H1 (cell line): ENCODE results near the gene SLC22A15. TPM values are rescaled to one million over a fixed set of nuclear protein-coding genes. Genes with fewer than 3 reads are reported as not detected.

Experiments
- ATF3 ChIP-seq: IDR thresholded peaks from 2 replicates; pipeline ENCODE4 v1.6.1; 2011; ENCODE audit warnings: low read depth, mild to moderate bottlenecking, low read length; ENCODE audit not compliant: insufficient read depth
- PHF8 ChIP-seq: fragments of 200-600 bp; sonication (generic); conservative IDR thresholded peaks from 2 replicates; pipeline ENCODE4 v1.7.1; 2012; ENCODE audit warnings: low read depth, mild to moderate bottlenecking, inconsistent platforms, low read length, moderate library complexity
- RAD21 ChIP-seq, 2 experiments: IDR thresholded peaks in 1 of 2; conservative IDR thresholded peaks in 1 of 2; 2 replicates each; pipeline ENCODE4 v1.6.1; 2011; ENCODE audit warnings: low read depth in 2 of 2, low read length in 2 of 2, improper control_type of control experiment in 1 of 2, inconsistent platforms in 1 of 2, mild to moderate bottlenecking in 1 of 2, moderate library complexity in 1 of 2
- TBP ChIP-seq: IDR thresholded peaks from 2 replicates; pipeline ENCODE4 v1.6.1; 2011; ENCODE audit warnings: low read depth, low read length, improper control_type of control experiment
- polyA plus RNA-seq, 7 experiments: library from polyadenylated mRNA; depleted of rRNA in 3 of 7; stranded (reverse) in 5 of 7; unstranded in 2 of 7; fragments of >200 nt in 5 of 7; fragments of 200-250 nt in 2 of 7; gene quantifications; 1 replicate in 5 of 7; 2 replicates in 1 of 7; 4 replicates in 1 of 7; pipeline versions ENCODE4 v1.2.1 to v1.2.3, GENCODE V29; 2011 to 2013; ENCODE audit warnings: missing spikeins in 2 of 7, mixed read lengths in 2 of 7
- total RNA-seq: library from RNA; stranded (reverse); fragmentation: NEBNext Ultra II Directional; extraction: Animal tissue kit (Norgen Biotek cat#: 25700); gene quantifications from 2 replicates; pipeline ENCODE4 v1.2.1, GENCODE V29; 2021

Gene SLC22A15
- total and polyA plus RNA-seq, 2 of the 8 experiments (the other 6 are each of a cell fraction or from before 2014, with no cell fraction given): 3.2 to 3.3 TPM

DNA sequence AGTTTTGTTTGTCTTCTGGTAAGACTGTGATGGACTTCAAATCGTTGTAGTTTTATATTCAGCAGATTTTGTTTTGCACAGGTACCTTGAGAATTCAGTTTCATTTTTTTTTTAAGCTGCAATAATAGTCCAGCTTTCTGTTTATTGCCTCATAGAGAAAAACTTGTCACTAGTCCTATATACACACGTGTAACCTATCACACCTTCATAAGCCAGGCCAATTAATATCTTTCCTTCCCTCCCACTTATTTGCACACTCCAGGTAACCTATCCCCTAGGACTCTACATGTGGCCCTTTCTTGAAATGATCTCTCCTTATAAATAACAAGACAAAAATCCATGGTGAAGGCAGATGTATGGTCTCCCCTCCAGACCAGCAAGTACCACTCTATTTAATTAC, 62.4 kb downstream of the SLC22A15 start (continued):
- no peak for TF ChIP-seq ATF3
- no peak for TF ChIP-seq TBP
- TF ChIP-seq PHF8: no peak
- TF ChIP-seq RAD21 (IDR thresholded peaks at IDR 0.05 in 1 of 2, conservative IDR thresholded peaks at IDR 0.05 in 1 of 2; ENCODE audit: low read depth in 2 of 2, low read length in 2 of 2): no peak
